ENCODE data around the gene THBD.

DNA sequence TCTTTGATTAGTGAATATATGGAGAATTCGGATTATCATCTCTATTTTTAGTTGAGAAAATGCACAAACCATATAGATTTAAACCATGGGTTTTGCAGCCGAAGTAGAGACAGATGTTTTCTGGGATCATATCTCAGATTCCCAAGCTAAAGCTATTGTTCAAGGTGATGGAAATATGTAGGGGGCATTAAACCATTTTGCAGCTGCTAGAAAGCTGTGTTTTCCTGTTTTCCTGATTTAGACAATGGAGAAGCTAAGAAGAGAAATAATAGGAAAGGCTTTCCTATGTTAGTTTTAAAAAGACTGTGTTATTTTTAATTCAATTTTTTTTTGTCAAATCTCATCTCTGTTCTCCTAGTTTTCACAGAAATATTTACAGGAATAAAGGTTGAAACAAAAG, 30.5 kb upstream of the THBD start:
- TF ChIP-seq POLR2A (IDR thresholded peaks at IDR 0.05; ENCODE audit: extremely low read depth, insufficient read length) (no peak), MYC (IDR thresholded peaks at IDR 0.05; ENCODE audit: low read depth, low read length) (no peak)
- TF ChIP-seq, protein P1, sequence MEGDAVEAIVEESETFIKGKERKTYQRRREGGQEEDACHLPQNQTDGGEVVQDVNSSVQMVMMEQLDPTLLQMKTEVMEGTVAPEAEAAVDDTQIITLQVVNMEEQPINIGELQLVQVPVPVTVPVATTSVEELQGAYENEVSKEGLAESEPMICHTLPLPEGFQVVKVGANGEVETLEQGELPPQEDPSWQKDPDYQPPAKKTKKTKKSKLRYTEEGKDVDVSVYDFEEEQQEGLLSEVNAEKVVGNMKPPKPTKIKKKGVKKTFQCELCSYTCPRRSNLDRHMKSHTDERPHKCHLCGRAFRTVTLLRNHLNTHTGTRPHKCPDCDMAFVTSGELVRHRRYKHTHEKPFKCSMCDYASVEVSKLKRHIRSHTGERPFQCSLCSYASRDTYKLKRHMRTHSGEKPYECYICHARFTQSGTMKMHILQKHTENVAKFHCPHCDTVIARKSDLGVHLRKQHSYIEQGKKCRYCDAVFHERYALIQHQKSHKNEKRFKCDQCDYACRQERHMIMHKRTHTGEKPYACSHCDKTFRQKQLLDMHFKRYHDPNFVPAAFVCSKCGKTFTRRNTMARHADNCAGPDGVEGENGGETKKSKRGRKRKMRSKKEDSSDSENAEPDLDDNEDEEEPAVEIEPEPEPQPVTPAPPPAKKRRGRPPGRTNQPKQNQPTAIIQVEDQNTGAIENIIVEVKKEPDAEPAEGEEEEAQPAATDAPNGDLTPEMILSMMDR (IDR thresholded peaks at IDR 0.05; ENCODE audit: low read depth, low read length): no peak

All from NB4 (cell line).